Motor neuron (in vitro differentiated cells): ENCODE measurements around the gene SDC3. TPM values are rescaled to one million over a fixed set of nuclear protein-coding genes. Genes with fewer than 3 reads are reported as not detected.

Experiments used
- ATAC-seq, 8 experiments: fragments of 200-7000 bp; cut with Tn5 transposase; replicated peaks in 6 of 8; 2 replicates each; pipeline ENCODE4 v1.8.0; 2021; ENCODE audit warnings: mild to moderate bottlenecking in 8 of 8, moderate library complexity in 8 of 8
- H3K27ac ChIP-seq, 2 donors: fragments of 250-450 bp; sonication (Bioruptor Pico); 2 replicates each; pipeline ENCODE4 v1.9.0; 2021; ENCODE audit warnings: antibody characterized with exemption in 2 of 2, mild to moderate bottlenecking in 2 of 2, moderate library complexity in 1 of 2
- H3K4me1 ChIP-seq, 2 donors: fragments of 250-450 bp; sonication (Bioruptor Pico); replicated peaks in 1 of 2; 2 replicates each; pipeline ENCODE4 v1.6.1; 2021; ENCODE audit warnings: antibody characterized with exemption in 2 of 2, mild to moderate bottlenecking in 2 of 2, moderate library complexity in 1 of 2
- H3K4me3 ChIP-seq, 5 donors: fragments of 250-450 bp; sonication (Bioruptor Pico); 2 replicates each; pipeline ENCODE4 v1.9.0; 2021; ENCODE audit warnings: antibody characterized with exemption in 5 of 5, mild to moderate bottlenecking in 5 of 5, moderate library complexity in 4 of 5
- WGBS, 10 experiments: fragments of 450-650 bp; shearing (Covaris generic); methylation state at CpG; one replicate each; pipeline ENCODE4 v1.0.0; 2022; 5-methylcytosine and 5-hydroxymethylcytosine counted together
- in situ Hi-C, 9 experiments: fragments of 400-800 bp; cut with MboI; loops; one replicate each; pipeline ENCODE4 v1.15.0; 2021; ENCODE audit warnings: low sequenced_read_pairs in 9 of 9, low pct_unique_long_range_greater_than_20kb in 2 of 9; ENCODE audit not compliant: unreplicated experiment in 9 of 9
- total RNA-seq, 8 experiments: library from RNA; unstranded; fragments of 300-600 nt; gene quantifications; 2 replicates each; pipeline versions ENCODE4 v1.2.3 to v1.2.4, GENCODE V29; 2022

Gene SDC3
- total RNA-seq, 8 experiments from 2014 or later = 8.8 to 165 (median 76.0) TPM

- Histone ChIP-seq H3K27ac (no peak overlapping the region), H3K4me3 (no peak overlapping the region), H3K4me1 (peaks cover 48 to 71% of the 10 kb centered on the region in 2 donors)
- peak in 1 of 8 experiments; percentile 25 for ATAC-seq
- in situ Hi-C loops = no loop called here
- WGBS, 10 experiments = no CpG with 5 or more reads among the region's 6 CpGs
These were observed 8.1 kb downstream of the SDC3 start for GRCh38 chr1:30900486-30900885.

GRCh38 chr1:30899577-30900389 lies 8.8 kb downstream of the SDC3 start:
- peaks cover 52 to 73% of the 10 kb centered on the region in 2 donors for H3K4me1 ChIP-seq
- no peak overlapping the region for H3K4me3 ChIP-seq
- WGBS, 10 experiments = 76 to 91% (median 82%) methylated on average over 2 to 13 of the region's 13 CpGs; no CpG with 5 or more reads in 2 of the 10 experiments
- H3K27ac ChIP-seq = peak overlapping the region in 1 of 2 donors; percentile 15
- ATAC-seq = no peak
- in situ Hi-C loops = no loop called here

GRCh38 chr1:30898031-30898815 lies 10.3 kb downstream of the SDC3 start:
- no peak for ATAC-seq
- H3K4me3 ChIP-seq = no peak overlapping the region
- peaks cover 59 to 70% of the 10 kb centered on the region in 2 donors for H3K4me1 ChIP-seq
- WGBS, 10 experiments = 83 to 100% (median 97%) methylated on average over 1 to 5 of the region's 10 CpGs; no CpG with 5 or more reads in 5 of the 10 experiments
- H3K27ac ChIP-seq = no peak overlapping the region
- in situ Hi-C loops = no loop called here

GRCh38 chr1:30896905-30897304 lies 11.7 kb downstream of the SDC3 start:
- WGBS, 10 experiments = 17 to 100% (median 92%) methylated on average over 1 to 2 of the region's 2 CpGs; no CpG with 5 or more reads in 3 of the 10 experiments
- no peak overlapping the region for H3K4me3 ChIP-seq
- peak overlapping the region; percentile 80 to 96 for H3K27ac ChIP-seq
- no peak for ATAC-seq
- peaks cover 61 to 72% of the 10 kb centered on the region in 2 donors for H3K4me1 ChIP-seq
- in situ Hi-C loops = no loop called here

- Histone ChIP-seq H3K4me1 (peaks cover 61 to 76% of the 10 kb centered on the region in 2 donors), H3K27ac (peak overlapping the region; percentile 80 to 96), H3K4me3 (no peak overlapping the region)
- ATAC-seq = peak in 5 of 8 experiments; percentile 36 to 76 (median 66)
- 0 to 80% (median 36%) methylated on average over 1 to 2 of the region's 6 CpGs; no CpG with 5 or more reads in 2 of the 10 experiments for WGBS, 10 experiments
- in situ Hi-C loops = no loop called here
These were observed 12.5 kb downstream of the SDC3 start for GRCh38 chr1:30895944-30896660.

GRCh38 chr1:30895382-30895943 lies 13.1 kb downstream of the SDC3 start:
- Histone ChIP-seq H3K4me1 (peaks cover 58 to 80% of the 10 kb centered on the region in 2 donors), H3K27ac (peak overlapping the region; percentile 80 to 96), H3K4me3 (no peak overlapping the region)
- 50 to 90% (median 78%) methylated on average over 1 to 4 of the region's 6 CpGs; no CpG with 5 or more reads in 4 of the 10 experiments for WGBS, 10 experiments
- in situ Hi-C loops = no loop called here
- peak in 5 of 8 experiments; percentile 50 to 67 (median 57) for ATAC-seq

GRCh38 chr1:30894508-30894973 lies 14.0 kb downstream of the SDC3 start:
- ATAC-seq = no peak
- in situ Hi-C loops = no loop called here

GRCh38 chr1:30893776-30894507 lies 14.6 kb downstream of the SDC3 start:
- Histone ChIP-seq H3K4me1 (peaks cover 47 to 78% of the 10 kb centered on the region in 2 donors), H3K27ac (peak overlapping the region; percentile 77), H3K4me3 (no peak overlapping the region)
- 28 to 69% (median 46%) methylated on average over 1 to 5 of the region's 9 CpGs; no CpG with 5 or more reads in 5 of the 10 experiments for WGBS, 10 experiments
- peak in 5 of 8 experiments; percentile 9 to 42 (median 18) for ATAC-seq
- in situ Hi-C loops = no loop called here

More at GRCh38 chr1:30894508-30894973, 14.0 kb downstream of the SDC3 start:
- WGBS, 10 experiments = 80 to 100% (median 100%) methylated on average over 1 to 3 of the region's 7 CpGs; no CpG with 5 or more reads in 5 of the 10 experiments
- H3K4me1 ChIP-seq = peaks cover 49 to 77% of the 10 kb centered on the region in 2 donors
- H3K27ac ChIP-seq = peak overlapping the region; percentile 32 to 80
- H3K4me3 ChIP-seq = no peak overlapping the region

GRCh38 chr1:30892671-30893073 lies 15.9 kb downstream of the SDC3 start:
- peak overlapping the region in 1 of 2 donors; percentile 77 for H3K27ac ChIP-seq
- in situ Hi-C loops = no loop called here
- H3K4me1 ChIP-seq = peaks cover 58 to 86% of the 10 kb centered on the region in 2 donors
- WGBS, 10 experiments = 67 to 100% (median 100%) methylated on average over 1 to 6 of the region's 6 CpGs; no CpG with 5 or more reads in 3 of the 10 experiments
- ATAC-seq = no peak
- no peak overlapping the region for H3K4me3 ChIP-seq

- no peak overlapping the region for H3K4me3 ChIP-seq
- in situ Hi-C loops = no loop called here
- H3K4me1 ChIP-seq = peaks cover 55 to 86% of the 10 kb centered on the region in 2 donors
- WGBS, 10 experiments = 93 to 97% methylated on average over 2 to 3 of the region's 5 CpGs; no CpG with 5 or more reads in 8 of the 10 experiments
- peak overlapping the region in 1 of 2 donors; percentile 32 for H3K27ac ChIP-seq
- ATAC-seq = no peak
These were observed 17.4 kb downstream of the SDC3 start for GRCh38 chr1:30891227-30891552.

GRCh38 chr1:30890502-30891226 lies 17.9 kb downstream of the SDC3 start:
- H3K27ac ChIP-seq = peak overlapping the region in 1 of 2 donors; percentile 32

More at GRCh38 chr1:30890502-30891226, 17.9 kb downstream of the SDC3 start:
- H3K4me3 ChIP-seq = no peak overlapping the region
- peaks cover 55 to 86% of the 10 kb centered on the region in 2 donors for H3K4me1 ChIP-seq
- 0 to 91% (median 80%) methylated on average over 2 to 7 of the region's 10 CpGs; no CpG with 5 or more reads in 1 of the 10 experiments for WGBS, 10 experiments
- in situ Hi-C loops = no loop called here
- no peak for ATAC-seq
